Neural progenitor cell (in vitro differentiated cells): ENCODE data around the gene TSPAN13. TPM values are rescaled to one million over a fixed set of nuclear protein-coding genes. Genes with fewer than 3 reads are reported as not detected.

Experiments
- DNase-seq: peaks from one replicate; pipeline ENCODE4 v3.0.0-alpha.2; 2016; ENCODE audit warnings: low spot score
- H2AFZ ChIP-seq: fragments of 200-600 bp; sonication (generic); replicated peaks from 2 replicates; pipeline ENCODE4 v1.6.1; 2016; ENCODE audit warnings: antibody characterized with exemption
- H3F3A ChIP-seq: fragments of 200-600 bp; sonication (generic); 2 replicates; pipeline ENCODE4 v1.6.1; 2016; ENCODE audit warnings: antibody characterized with exemption, low read depth
- H3K27ac ChIP-seq: fragments of 200-600 bp; sonication (generic); 2 replicates; pipeline ENCODE4 v1.5.1; 2016; ENCODE audit warnings: mild to moderate bottlenecking
- H3K27me3 ChIP-seq: fragments of 200-600 bp; sonication (generic); 2 replicates; pipeline ENCODE4 v1.6.1; 2016; ENCODE audit warnings: mild to moderate bottlenecking, moderate library complexity
- H3K36me3 ChIP-seq: fragments of 200-600 bp; sonication (generic); 2 replicates; pipeline ENCODE4 v1.5.1; 2016
- H3K4me1 ChIP-seq: fragments of 200-600 bp; sonication (generic); 2 replicates; pipeline ENCODE4 v1.6.1; 2016; ENCODE audit warnings: mixed run types
- H3K4me2 ChIP-seq: fragments of 200-600 bp; sonication (generic); 2 replicates; pipeline ENCODE4 v1.6.1; 2016
- H3K4me3 ChIP-seq: fragments of 200-600 bp; sonication (generic); 2 replicates; pipeline ENCODE4 v1.5.1; 2016
- H3K79me2 ChIP-seq: fragments of 200-600 bp; sonication (generic); 2 replicates; pipeline ENCODE4 v1.6.1; 2016; ENCODE audit warnings: low read depth
- H3K9ac ChIP-seq: fragments of 200-600 bp; sonication (generic); 2 replicates; pipeline ENCODE4 v1.6.1; 2016
- H3K9me3 ChIP-seq: fragments of 200-600 bp; sonication (generic); 2 replicates; pipeline ENCODE4 v1.5.1; 2016; ENCODE audit warnings: low read depth
- H4K20me1 ChIP-seq: fragments of 200-600 bp; sonication (generic); 2 replicates; pipeline ENCODE4 v1.6.1; 2016; ENCODE audit warnings: low read depth
- H3K27ac Mint-ChIP-seq: 3 replicates; pipeline ENCODE4 v1.8.0; 2021; ENCODE audit warnings: mixed read lengths
- H3K27me3 Mint-ChIP-seq: 2 replicates; pipeline ENCODE4 v1.8.0; 2022; ENCODE audit warnings: low read depth, mild to moderate bottlenecking, inconsistent platforms, moderate library complexity, mixed read lengths; ENCODE audit not compliant: insufficient read depth
- H3K36me3 Mint-ChIP-seq: 3 replicates; pipeline ENCODE4 v1.8.0; 2021; ENCODE audit warnings: mixed read lengths
- H3K4me1 Mint-ChIP-seq: 3 replicates; pipeline ENCODE4 v1.8.0; 2021; ENCODE audit warnings: mixed read lengths
- H3K4me3 Mint-ChIP-seq: 3 replicates; pipeline ENCODE4 v1.8.0; 2021; ENCODE audit warnings: mild to moderate bottlenecking, moderate library complexity, mixed read lengths
- H3K9me3 Mint-ChIP-seq: 3 replicates; pipeline ENCODE4 v1.8.0; 2020; ENCODE audit warnings: mixed read lengths
- CTCF ChIP-seq: fragments of 200-600 bp; sonication (generic); IDR thresholded peaks from 2 replicates; pipeline ENCODE4 v1.5.1; 2017; ENCODE audit warnings: antibody characterized with exemption, mild to moderate bottlenecking
- EZH2 ChIP-seq: fragments of 200-600 bp; sonication (generic); IDR thresholded peaks from 2 replicates; pipeline ENCODE4 v1.6.1; 2017; ENCODE audit warnings: antibody characterized with exemption, mild to moderate bottlenecking, moderate library complexity
- EZH2phosphoT487 ChIP-seq: fragments of 200-600 bp; sonication (generic); IDR thresholded peaks from 2 replicates; pipeline ENCODE4 v1.6.1; 2017; ENCODE audit warnings: antibody characterized with exemption
- total RNA-seq: library from RNA; depleted of rRNA; stranded (reverse); fragments of >200 nt; gene quantifications from 2 replicates; pipeline ENCODE4 v1.2.3, GENCODE V29; 2015; ENCODE audit warnings: low replicate concordance

TSPAN13 gene
- total RNA-seq, 1 donor from 2014 or later = 41.2 TPM

- Mint-ChIP-seq H3K27ac (peak overlapping the region; percentile 70), H3K4me1 (peaks cover 30% of the 10 kb centered on the region)
Measured at GRCh38 chr7:16753932-16754855, 639 bp downstream of the TSPAN13 start.

GRCh38 chr7:16754856-16755317 lies 1.3 kb downstream of the TSPAN13 start:
- Mint-ChIP-seq H3K27me3 (peaks cover 2% of the 10 kb centered on the region), H3K4me3 (peak overlapping the region; percentile 97), H3K4me1 (peaks cover 27% of the 10 kb centered on the region), H3K27ac (peak overlapping the region; percentile 70), H3K36me3 (peaks cover 10% of the 10 kb centered on the region), H3K9me3 (peaks cover 2% of the 10 kb centered on the region)
- peaks cover 34% of the 10 kb centered on the region for H3K79me2 ChIP-seq
- H3K4me1 ChIP-seq = peaks cover 6% of the 10 kb centered on the region
- DNase-seq = no peak
- H3F3A ChIP-seq = peaks cover 9% of the 10 kb centered on the region
- peaks cover 15% of the 10 kb centered on the region for H3K27me3 ChIP-seq
- peak overlapping the region; percentile 85 for H3K4me3 ChIP-seq
- no peaks in the 10 kb centered on the region for H4K20me1 ChIP-seq
- H3K36me3 ChIP-seq = no peaks in the 10 kb centered on the region
- H3K9ac ChIP-seq = no peak overlapping the region
- no peak overlapping the region for H3K27ac ChIP-seq
- H2AFZ ChIP-seq = peak overlapping the region; percentile 98
- H3K4me2 ChIP-seq = peak overlapping the region; percentile 79
- no peaks in the 10 kb centered on the region for H3K9me3 ChIP-seq
- TF ChIP-seq CTCF (no peak), EZH2phosphoT487 (no peak), EZH2 (no peak)

More at GRCh38 chr7:16753932-16754855, 639 bp downstream of the TSPAN13 start:
- peak overlapping the region; percentile 29 for H3K9ac ChIP-seq
- peak; percentile 89 for DNase-seq
- H3K4me1 ChIP-seq = peaks cover 6% of the 10 kb centered on the region
- H2AFZ ChIP-seq = peak overlapping the region; percentile 98
- H3K36me3 ChIP-seq = no peaks in the 10 kb centered on the region
- H3K27me3 Mint-ChIP-seq = peaks cover 5% of the 10 kb centered on the region
- peak overlapping the region; percentile 85 for H3K4me3 ChIP-seq
- H3K27me3 ChIP-seq = peaks cover 15% of the 10 kb centered on the region
- TF ChIP-seq CTCF = no peak
- no peak for TF ChIP-seq EZH2phosphoT487
- TF ChIP-seq EZH2 = no peak
- H3K9me3 ChIP-seq = no peaks in the 10 kb centered on the region
- H3K36me3 Mint-ChIP-seq = peaks cover 7% of the 10 kb centered on the region
- no peaks in the 10 kb centered on the region for H4K20me1 ChIP-seq
- peaks cover 9% of the 10 kb centered on the region for H3F3A ChIP-seq
- peak overlapping the region; percentile 79 for H3K4me2 ChIP-seq
- peak overlapping the region; percentile 97 for H3K4me3 Mint-ChIP-seq
- no peak overlapping the region for H3K27ac ChIP-seq
- peaks cover 34% of the 10 kb centered on the region for H3K79me2 ChIP-seq
- H3K9me3 Mint-ChIP-seq = no peaks in the 10 kb centered on the region

- Mint-ChIP-seq H3K36me3 (peaks cover 11% of the 10 kb centered on the region), H3K27ac (no peak overlapping the region), H3K4me1 (peaks cover 23% of the 10 kb centered on the region), H3K4me3 (peak overlapping the region; percentile 97), H3K27me3 (peaks cover 2% of the 10 kb centered on the region), H3K9me3 (peaks cover 6% of the 10 kb centered on the region)
- no peak overlapping the region for H3K27ac ChIP-seq
- peaks cover 15% of the 10 kb centered on the region for H3K27me3 ChIP-seq
- no peak overlapping the region for H2AFZ ChIP-seq
- H3F3A ChIP-seq = peaks cover 9% of the 10 kb centered on the region
- no peak overlapping the region for H3K9ac ChIP-seq
- H4K20me1 ChIP-seq = no peaks in the 10 kb centered on the region
- no peak overlapping the region for H3K4me3 ChIP-seq
- DNase-seq = no peak
- no peaks in the 10 kb centered on the region for H3K36me3 ChIP-seq
- H3K4me1 ChIP-seq = peaks cover 6% of the 10 kb centered on the region
- no peak for TF ChIP-seq EZH2phosphoT487
- TF ChIP-seq EZH2 = no peak
- no peak for TF ChIP-seq CTCF
- H3K9me3 ChIP-seq = no peaks in the 10 kb centered on the region
- peak overlapping the region; percentile 79 for H3K4me2 ChIP-seq
- peaks cover 34% of the 10 kb centered on the region for H3K79me2 ChIP-seq
Measured at GRCh38 chr7:16755397-16755796, 1.8 kb downstream of the TSPAN13 start.
